Renal cortex interstitium (tissue), 11 donors: ENCODE results near the gene HS2ST1. TPM values are rescaled to one million over a fixed set of nuclear protein-coding genes. Genes with fewer than 3 reads are reported as not detected.

Experiments
- DNase-seq, 11 donors: peaks; one replicate each; pipeline ENCODE4 v3.0.0-alpha.2; 2013; ENCODE audit warnings: low read depth in 9 of 11, low spot score in 4 of 11; ENCODE audit errors: extremely low read depth in 1 of 11
- polyA plus RNA-seq, 3 donors: library from polyadenylated mRNA; unstranded; fragments of 120-200 nt; gene quantifications; one replicate each; pipeline ENCODE4 v1.2.1, GENCODE V29; 2013; ENCODE audit not compliant: insufficient read length in 3 of 3

Gene HS2ST1
- polyA plus RNA-seq, 3 donors: 39.1 to 50.2 (median 47.3) TPM

DNA sequence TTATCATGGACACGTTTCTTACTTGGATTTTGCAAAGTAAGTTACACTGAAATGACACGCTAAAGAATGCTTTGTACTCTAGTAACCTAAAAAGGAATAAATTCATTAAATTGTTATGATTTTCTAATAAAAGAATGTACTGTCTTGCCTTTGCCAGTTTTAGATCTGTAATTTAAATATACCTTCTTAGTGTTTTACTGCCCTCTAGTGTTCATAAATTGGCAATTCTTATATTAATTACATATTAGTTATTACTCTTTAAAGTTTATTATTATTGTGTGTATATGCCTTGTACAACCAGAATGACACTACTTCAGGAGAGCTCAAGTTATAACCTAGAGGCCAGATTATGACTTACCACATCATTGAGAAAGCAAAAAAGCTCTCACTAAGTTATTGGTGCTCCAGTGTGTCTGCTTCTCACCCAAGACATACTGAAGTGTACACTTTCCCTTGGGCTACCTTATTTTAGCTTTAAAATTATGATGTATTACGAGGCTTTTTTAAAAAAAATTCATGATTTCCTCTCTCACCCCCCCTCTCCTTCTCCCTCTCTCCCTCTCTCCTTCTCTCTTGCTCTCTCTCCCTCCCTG is 169.9 kb downstream of the HS2ST1 start:
- peak in 2 of 11 donors; percentile 24 to 35 for DNase-seq

DNA sequence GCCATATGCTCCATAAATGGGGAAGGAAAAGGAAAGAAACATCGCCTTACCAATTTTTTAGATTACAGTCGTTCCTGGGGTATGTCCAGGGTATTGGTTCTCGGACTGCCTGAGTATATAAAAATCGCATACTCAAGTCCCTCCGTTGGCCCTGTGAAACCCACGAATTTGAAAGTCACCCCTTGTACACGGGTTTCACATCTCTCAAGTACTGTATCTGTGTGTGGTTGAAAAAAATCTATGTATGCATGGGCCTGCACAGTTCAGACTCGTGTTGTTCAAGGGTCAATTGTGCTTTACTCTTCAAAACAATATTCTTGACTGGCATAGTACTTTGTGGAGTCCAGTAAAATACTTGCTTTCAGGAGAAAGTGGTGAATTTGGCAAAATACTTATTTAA is 171.7 kb downstream of the HS2ST1 start:
- no peak for DNase-seq

DNA sequence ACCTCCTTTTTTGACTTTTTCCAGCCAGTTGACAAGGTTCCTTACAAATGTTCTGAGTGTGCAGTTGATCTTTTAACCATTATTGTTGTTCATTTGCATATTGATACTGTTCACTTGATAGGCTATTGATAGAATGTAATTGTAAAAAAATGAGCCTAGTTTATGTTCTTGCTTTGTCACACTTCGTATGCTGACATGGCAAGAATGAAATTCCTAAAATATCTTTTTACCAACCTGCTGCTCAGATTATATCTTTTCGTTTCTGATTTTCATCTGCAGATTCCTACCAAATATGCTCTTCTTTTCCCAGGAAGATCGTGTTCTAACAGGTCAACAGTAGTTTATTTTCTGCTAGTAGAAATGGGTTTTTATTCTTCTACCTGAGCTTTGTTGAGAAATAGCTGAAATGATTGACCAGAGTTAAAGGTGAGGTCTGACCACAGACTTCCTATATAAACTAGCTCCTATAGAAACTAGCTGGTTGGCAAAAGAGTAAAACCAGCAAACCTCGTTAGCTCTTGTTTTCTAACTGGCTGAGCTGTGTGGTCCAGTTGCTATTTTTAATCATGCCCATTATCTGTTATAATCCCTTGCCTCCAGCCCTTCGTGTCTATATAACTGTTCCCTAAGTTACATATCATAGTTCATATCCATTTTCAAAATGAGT is 174.8 kb downstream of the HS2ST1 start:
- DNase-seq: no peak

DNA sequence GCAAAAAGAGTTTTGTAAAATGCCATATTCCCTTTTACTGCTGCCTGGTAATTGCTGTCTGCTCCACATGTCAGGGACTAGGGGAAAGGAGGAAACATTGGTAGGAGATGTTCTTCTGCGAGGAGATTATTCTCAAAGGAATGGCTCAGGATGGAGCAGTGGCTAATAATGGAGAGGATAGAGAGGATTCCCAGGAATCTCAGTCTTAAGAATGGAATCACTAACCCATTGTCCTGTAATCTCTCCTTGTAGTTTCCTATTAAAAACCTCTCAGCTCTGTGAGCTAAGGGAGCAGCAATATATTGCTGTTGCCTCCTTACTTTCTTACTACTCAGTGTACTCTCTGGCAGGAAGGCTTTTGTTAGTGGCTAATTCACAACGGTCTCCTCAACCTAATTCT is 175.4 kb downstream of the HS2ST1 start:
- no peak for DNase-seq

DNA sequence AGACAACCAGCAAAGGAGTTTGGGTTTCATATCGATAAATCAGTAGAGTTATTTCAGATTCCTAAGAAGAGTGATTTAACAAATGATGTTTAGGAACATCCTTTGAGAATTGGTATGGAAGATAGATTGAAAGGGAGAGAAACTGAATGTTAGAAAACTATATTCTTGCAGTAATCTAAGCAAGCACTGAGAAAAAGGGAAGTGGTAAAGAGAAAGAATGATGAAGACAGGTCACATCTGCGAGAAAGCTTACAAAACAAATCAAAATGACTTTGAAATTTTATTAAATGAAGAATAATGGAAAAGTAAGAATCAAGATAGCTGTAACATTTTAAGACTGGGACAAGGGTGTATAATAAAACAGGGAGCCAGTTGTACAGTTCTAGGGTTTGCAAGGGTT is 177.0 kb downstream of the HS2ST1 start:
- no peak for DNase-seq

DNA sequence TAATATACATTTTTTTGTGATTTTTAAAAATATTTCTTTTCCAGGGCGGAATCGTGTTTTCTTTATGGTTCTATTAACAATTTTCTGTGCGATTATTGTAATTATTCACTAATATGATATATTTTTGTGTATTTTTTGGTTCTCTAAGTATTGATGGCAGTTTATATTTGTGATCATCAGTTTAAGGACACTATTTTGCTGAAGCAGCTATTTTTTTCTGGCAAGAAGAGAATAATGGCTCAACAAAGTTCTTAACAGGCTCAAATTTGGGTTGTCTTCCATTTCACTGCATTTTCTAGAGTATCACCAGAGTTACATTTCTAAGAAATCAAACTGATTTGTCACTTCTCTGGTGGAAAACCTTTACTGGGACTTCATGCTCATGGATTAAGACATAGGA is 178.4 kb downstream of the HS2ST1 start:
- DNase-seq: no peak

DNA sequence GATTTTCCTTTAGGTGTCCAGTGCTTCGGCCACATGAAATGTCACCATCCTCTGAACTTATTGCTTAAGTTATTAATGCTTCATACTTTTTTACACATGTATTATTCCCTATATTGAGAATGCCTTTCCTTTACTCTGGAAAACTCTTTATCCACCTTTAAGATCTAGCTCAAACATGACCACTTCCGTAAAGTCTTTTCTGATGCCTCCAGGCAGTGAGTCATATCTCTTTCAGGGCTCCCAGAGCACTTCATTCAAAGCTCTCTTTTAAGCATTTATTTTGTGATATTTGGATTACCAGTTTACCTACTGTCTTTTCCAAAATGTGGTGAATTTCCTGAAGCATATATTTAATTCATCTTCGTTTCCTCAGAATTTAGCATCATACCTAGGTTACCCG is 178.9 kb downstream of the HS2ST1 start:
- DNase-seq: no peak

DNA sequence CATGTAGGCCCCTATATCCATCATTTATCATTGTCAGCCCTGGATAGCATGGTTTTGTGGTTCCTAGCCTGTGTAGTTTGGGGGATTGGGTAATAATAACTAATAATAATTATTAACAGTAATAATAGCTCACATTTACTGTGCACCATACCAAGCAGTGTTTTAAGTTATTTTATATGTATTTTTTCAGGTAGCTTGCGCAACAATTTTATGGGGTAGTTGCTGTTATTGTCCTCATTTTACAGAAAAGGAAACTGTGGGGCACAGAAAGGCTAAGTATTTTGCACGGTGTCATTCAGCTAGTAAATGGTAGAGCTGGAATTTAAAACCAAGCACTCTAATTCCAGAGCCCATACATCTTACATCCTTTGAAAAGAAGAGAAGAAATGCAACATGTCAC is 179.8 kb downstream of the HS2ST1 start:
- no peak for DNase-seq

DNA sequence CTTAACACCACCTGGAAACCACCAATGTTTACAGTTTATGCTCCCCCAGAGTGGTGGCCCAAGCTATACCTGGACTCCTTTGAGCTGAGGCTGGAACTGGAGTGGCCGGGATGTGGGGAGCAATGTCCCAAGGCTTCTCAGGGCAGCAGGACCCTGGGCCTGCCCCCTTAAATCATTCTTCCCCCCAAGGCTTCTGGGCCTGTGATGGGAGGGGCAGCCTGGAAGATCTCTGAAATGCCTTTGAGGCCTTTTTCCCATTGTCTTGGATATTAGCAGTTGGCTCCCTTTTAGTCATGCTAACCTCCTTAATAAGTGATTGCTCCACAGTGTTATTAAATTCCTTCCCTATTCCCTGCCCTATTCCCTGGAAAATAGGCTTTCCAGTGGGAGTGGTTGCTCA is 185.8 kb downstream of the HS2ST1 start:
- DNase-seq: no peak

DNA sequence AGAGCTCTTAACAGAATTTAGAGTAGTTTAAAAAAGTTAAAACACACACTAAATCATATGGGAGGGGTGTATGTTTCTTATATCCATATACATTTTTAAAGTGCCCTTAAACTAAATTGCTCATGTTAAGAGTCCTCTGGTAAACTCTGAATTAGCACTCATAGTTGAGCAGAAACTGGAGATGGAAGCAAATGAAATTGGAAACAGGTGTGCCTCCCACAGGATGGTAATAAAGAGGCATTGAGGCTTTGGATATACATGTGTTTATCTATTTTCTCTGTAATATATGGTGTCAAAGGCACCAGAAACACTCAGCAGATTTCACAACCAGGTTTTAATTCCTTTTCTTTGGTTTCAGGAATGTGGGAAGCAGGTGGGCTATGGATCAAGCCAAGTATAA is 188.6 kb downstream of the HS2ST1 start:
- DNase-seq: no peak

DNA sequence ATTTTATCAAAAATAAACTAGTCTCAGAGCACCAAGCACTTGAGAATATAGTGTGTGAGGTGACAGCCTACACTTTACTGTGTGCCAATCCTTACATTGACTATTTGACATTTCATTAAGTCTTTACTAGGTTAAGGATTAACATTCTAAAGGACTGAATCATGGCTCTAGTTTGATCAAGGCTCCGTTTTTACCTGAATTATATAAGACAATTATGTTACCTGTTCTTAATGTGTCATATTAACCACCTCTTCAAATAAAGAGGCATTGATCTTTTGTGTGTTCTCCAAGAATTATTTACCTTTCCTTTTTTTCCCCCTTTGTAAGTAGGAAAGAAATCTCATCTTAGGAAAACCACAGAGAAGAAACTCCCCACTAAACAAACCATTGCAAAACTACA is 189.7 kb downstream of the HS2ST1 start:
- no peak for DNase-seq

DNA sequence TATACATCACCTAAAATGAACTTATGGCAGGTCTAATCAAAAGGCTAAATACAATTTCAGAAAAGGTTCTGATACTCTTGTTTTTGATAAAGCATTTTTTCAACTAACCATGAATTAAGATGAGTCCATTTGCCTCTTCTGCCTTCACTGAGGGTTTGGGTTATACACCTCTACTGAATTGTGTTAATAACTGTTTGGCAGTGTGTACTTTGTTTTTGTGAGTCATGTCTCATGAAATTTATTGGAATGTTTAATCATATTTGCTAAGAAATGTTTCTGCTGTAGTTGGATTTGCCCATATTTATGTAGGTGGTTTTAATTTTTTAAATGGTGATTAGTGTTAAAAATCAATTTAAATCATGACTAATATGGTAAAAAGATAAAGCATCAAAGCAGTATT is 190.5 kb downstream of the HS2ST1 start:
- no peak for DNase-seq

DNA sequence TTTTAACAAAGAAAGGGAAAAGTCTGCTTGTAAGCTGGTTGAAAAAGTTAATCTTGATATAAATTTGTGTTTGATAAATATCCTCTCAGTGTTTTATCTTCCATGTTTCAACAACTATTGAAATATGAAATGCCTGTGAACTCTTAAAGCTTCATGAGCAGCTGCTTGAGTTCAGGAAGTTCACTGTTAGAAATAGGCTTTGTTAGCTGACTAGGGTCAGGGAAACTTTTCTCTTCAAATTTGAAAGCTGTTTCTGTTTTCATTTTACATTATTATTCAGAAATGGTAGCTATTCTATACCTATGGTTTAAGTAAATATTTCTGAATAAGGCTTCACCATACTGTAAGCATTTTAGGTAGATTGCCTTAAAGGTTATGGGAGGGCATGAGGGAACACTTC is 191.7 kb downstream of the HS2ST1 start:
- no peak for DNase-seq

DNA sequence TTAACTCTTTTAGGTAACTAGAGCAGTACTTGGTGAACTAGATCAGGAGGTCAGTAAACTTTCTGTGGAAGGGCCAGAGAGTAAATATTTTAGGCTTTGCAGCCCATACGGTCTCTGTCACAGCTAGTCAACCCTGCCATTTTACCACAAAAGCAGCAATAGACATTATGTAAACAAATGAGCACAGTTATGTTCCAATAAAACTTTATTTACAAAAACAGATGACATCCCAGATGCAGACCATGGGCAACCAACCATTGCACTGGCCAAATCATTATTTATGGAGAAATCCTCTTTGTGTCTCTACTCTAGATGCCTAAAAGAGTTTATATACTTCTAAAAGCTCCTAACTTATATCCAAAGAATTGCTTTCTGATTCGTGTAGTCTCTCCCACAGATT is 192.4 kb downstream of the HS2ST1 start:
- DNase-seq: no peak

DNA sequence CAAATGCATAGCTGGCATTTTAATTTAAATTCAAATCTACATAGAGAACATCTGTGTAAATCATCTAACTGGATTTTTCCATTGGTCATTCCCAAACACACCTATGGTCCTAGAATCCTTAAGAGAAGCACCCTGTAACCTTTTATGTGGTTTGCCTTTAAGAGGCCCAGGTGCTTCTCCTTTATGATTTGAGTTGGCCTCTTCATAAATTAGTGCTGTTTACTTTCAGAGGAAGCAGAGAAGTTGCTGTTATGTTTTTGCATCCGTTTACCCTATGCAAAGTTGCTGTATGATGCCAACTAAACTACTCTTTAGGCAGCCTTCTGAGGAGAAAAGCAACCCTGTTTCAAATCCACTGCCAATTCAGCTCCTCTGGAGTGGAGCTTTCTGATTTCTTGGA is 193.8 kb downstream of the HS2ST1 start:
- DNase-seq: no peak

DNA sequence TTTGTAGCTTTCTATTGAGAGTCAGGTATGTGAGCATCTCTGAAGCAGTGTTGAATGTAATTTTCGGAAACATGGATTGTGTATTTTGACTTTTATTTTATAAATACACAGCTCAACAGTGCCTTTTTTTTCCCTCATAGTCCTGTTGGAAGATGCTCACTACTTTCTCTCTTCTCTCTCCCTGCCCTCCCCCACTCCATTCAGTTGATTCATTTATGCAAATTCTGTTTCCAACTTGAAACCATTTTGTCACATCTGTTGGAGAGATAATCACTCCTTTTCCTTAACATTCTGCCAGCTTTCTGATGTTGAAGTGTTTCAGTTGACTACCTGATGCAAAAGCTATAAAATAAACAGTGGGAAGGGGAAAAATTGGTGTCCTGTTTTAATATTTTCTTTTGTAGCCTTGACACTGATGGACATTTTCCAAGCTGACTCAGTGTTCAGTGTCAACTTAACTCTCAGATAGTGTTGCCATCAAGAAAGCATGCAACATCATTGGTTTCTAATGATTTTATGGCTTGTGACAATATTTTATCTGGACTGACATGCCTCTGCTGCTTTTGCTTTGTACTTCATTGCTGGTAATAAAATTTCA is 194.5 kb downstream of the HS2ST1 start:
- DNase-seq: no peak

DNA sequence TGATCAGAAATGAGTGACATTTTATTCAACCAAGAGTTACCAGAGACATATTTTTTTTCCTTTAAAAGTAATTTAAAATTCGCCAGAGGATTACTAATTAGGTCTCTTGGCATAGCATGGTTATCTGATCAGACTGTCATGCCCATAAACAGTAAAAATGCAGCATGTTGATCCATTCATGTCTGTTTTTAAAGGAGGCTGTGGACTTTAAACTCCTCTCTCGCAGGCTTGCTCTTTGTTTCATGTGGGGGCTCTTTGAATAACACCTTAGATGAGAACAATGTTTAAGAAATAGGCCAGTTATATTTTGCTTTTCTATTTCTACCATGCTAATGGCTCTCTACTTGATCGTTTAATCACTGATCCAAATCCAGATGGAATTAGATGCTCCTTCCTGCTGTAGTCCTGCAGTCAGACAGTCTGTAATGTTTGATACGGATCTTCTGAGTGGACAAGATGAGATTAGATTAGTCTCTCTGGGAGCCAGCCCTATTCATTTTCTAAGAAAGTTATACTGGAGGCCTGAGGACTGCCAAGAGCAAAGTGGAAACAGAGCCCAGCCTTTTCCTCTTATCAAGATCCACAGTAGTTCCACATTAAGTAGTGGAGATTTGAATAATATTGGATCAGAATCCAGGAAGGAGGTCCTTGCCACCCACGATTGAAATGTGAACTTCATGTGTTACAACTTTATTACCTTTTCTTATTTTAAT is 197.4 kb downstream of the HS2ST1 start:
- DNase-seq: no peak

DNA sequence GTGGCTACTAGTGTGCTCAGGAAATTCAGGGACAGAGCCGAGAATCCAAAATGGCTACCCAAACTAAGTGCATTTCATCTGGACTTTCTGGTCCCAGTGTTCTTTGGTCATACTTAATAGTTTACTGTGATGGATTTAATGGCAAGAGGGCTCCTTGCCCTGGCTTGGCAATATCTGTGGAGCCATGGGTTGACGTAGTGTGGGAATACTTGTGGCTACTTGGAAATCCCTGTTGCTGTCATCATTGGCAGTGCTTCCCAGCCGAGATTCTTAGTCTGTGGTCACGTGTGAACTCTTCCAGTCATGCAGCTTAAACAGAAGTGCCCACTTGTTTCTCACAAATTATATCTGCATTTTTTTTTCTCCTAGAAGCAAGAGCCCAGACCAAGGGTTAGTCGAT is 198.9 kb downstream of the HS2ST1 start:
- DNase-seq: no peak

DNA sequence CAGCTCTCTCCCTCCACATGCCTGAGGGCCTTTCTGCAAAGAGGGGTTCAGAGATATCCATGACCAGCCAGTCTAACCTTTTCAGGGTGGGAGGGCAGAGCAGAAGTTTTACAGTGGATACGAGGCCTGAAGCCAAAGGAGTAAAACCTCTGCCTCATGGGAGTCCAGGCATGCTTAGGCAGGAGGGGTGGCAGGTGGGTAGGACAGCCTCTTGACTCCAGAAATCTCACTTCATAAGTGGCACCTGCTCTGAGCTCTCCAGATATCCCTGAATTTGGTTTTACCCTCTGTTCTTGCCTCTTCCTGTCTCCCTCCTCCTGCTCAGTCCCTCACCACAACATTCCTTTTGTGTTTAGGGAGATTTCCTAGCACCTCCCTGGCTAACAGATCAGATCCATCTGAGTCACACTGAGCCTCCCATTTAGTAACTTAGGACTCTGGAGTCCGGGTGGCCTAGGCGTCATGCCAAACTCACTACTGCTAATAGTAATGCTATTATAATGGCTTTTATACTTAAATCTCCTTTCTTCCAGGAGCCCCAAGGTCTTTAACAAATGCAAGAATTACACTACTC is 201.0 kb downstream of the HS2ST1 start:
- no peak for DNase-seq

DNA sequence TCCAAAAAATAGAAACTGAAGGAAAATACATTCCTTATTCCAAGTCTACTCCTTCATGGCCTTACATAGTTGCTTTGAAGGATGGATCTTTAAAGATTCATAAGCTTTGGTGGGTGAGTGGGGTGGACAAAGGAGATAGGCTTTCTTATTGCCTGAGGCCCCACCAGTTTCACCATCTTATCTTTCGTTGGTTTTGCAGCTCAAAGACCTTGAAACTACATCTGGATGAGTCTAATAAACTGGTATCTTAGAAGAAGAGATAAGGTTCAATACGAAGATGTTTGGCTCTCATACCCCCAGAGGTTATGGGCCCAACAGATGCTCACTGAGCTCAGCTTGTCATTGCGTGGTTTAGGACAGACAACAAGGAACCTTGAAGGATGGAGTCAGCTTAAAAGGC is 201.5 kb downstream of the HS2ST1 start:
- DNase-seq: no peak
